Lower lobe of right lung (tissue), 2 donors: ENCODE measurements around the gene IDUA. TPM values are rescaled to one million over a fixed set of nuclear protein-coding genes. Genes with fewer than 3 reads are reported as not detected.
"Not testable (repeated sequence)": the region's sequence is repeated elsewhere in the genome, so short reads cannot be mapped to it uniquely, and the experiment has no call there.

ENCODE experiments used
- ATAC-seq, 2 donors: fragments of 200-7000 bp; cut with Tn5 transposase; one replicate each; pipeline ENCODE4 v1.9.1; 2020 to 2022; ENCODE audit warnings: mild to moderate bottlenecking in 2 of 2, moderate library complexity in 2 of 2
- DNase-seq: peaks from one replicate; pipeline ENCODE4 v3.0.0-alpha.2; 2020
- H3K27ac ChIP-seq: fragments of 200-600 bp; one replicate; pipeline ENCODE4 v1.8.0; 2022
- H3K27me3 ChIP-seq: fragments of 200-600 bp; one replicate; pipeline ENCODE4 v1.8.0; 2022; ENCODE audit warnings: low read depth
- H3K36me3 ChIP-seq: fragments of 200-600 bp; one replicate; pipeline ENCODE4 v1.8.0; 2022; ENCODE audit warnings: mild to moderate bottlenecking
- H3K4me1 ChIP-seq: fragments of 200-600 bp; one replicate; pipeline ENCODE4 v1.8.0; 2022
- H3K4me3 ChIP-seq: fragments of 200-600 bp; one replicate; pipeline ENCODE4 v1.8.0; 2022; ENCODE audit warnings: mild to moderate bottlenecking
- H3K9me3 ChIP-seq: fragments of 200-600 bp; one replicate; pipeline ENCODE4 v1.8.0; 2022
- intact Hi-C: fragments of 100-400 bp; cut with DNase I; formaldehyde crosslinking; loops from one replicate; pipeline ENCODE4 v1.11.0; 2022
- total RNA-seq: library from RNA; stranded (reverse); fragmentation: NEBNext Ultra II Directional; extraction: Animal tissue kit (Norgen Biotek cat#: 25700); gene quantifications from one replicate; pipeline ENCODE4 v1.2.1, GENCODE V29; 2021
- TF ChIP-seq, protein P1 (sequence below): fragments of 200-600 bp; IDR thresholded peaks from one replicate; pipeline ENCODE4 v1.8.0; 2022; ENCODE audit warnings: antibody characterized with exemption, mild to moderate bottlenecking
- donor health status: DM: no; HTN: yes; CAD: no; lungs with severe emphysema.

IDUA gene
- total RNA-seq, 1 donor from 2014 or later: 46.0 TPM

GRCh38 chr4:972651-973424, 14.0 kb upstream of the IDUA start:
- TF ChIP-seq, protein P1, sequence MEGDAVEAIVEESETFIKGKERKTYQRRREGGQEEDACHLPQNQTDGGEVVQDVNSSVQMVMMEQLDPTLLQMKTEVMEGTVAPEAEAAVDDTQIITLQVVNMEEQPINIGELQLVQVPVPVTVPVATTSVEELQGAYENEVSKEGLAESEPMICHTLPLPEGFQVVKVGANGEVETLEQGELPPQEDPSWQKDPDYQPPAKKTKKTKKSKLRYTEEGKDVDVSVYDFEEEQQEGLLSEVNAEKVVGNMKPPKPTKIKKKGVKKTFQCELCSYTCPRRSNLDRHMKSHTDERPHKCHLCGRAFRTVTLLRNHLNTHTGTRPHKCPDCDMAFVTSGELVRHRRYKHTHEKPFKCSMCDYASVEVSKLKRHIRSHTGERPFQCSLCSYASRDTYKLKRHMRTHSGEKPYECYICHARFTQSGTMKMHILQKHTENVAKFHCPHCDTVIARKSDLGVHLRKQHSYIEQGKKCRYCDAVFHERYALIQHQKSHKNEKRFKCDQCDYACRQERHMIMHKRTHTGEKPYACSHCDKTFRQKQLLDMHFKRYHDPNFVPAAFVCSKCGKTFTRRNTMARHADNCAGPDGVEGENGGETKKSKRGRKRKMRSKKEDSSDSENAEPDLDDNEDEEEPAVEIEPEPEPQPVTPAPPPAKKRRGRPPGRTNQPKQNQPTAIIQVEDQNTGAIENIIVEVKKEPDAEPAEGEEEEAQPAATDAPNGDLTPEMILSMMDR: no peak
- Histone ChIP-seq H3K27ac (no peak overlapping the region), H3K4me1 (peaks cover 32% of the 10 kb centered on the region), H3K36me3 (no peaks in the 10 kb centered on the region), H3K4me3 (peak overlapping the region; percentile 88), H3K27me3 (no peaks in the 10 kb centered on the region), H3K9me3 (no peaks in the 10 kb centered on the region)
- peak; percentile 25 to 57 for ATAC-seq
- intact Hi-C loops: no loop called here
- peak; percentile 72 for DNase-seq

DNA sequence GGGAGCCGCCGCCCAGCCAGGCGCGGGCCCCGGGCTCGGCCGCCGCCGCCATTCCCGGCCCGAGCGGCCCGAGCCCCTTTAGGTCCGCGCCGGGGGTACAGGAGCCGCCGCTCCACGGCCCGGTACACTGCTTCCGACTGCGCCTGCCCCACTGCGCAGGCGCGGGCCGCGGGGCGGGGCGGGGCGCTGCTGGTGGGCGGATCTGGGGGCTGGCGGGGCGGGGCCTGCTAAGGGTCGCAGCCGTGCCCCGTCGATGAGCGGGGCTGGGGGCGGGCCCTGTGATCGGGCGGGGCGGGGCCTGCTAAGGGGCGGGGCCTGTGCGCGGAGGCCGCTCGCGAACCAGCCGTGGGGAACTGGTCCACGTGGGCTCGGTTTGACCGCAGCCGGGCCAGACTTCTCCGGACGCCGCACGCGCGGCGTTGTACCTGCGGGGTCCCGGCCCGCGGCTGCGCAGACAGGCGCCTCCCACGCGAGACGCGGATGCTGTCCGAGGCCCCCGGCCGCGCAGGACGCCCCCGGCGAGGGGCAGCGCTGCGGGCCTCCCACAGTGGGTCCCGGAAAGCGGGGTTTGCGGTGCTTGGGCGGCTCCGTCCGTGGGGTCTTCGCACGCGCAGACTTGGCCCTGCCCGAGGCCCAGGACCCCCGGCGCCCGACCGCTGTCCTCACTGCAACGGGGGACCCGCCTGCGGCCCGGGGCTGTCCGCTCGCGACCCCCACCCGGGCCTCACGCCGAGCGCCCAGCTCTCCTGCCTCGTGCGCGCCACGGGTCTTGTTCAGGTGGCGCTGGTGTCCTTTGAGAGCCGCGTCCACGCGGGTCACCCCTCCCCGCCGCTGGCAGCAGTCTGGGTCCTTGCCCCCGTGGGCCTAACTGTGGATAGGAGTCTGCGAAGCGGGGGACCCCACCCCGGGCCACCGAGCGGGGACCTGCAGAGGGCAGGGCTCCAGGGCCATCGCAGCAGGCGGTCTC, 13.1 kb upstream of the IDUA start, which contains the start of gene DGKQ:
DGKQ (minus strand) TSS at position 139 of the 967 bp plus-strand sequence; CDS start at position 52, 87 bp downstream.
- TF ChIP-seq, protein P1: no peak
- no peak within 1 kb of the TSS for H3K27ac ChIP-seq
- H3K27me3 ChIP-seq: no peaks in the 10 kb centered on the region
- no peaks in the 10 kb centered on the region for H3K9me3 ChIP-seq
- no peaks in the 10 kb centered on the region for H3K36me3 ChIP-seq
- DNase-seq: peak; percentile 91
- ATAC-seq: peak; percentile 97 to 98
- H3K4me3 ChIP-seq: peak within 1 kb of the TSS; percentile 88
- intact Hi-C loops: no loop called here
- peaks cover 34% of the 10 kb centered on the region for H3K4me1 ChIP-seq

GRCh38 chr4:974668-975067, 12.2 kb upstream of the IDUA start:
- no peak for DNase-seq
- no peak overlapping the region for H3K27ac ChIP-seq
- TF ChIP-seq, protein P1: no peak
- no peaks in the 10 kb centered on the region for H3K27me3 ChIP-seq
- peaks cover 44% of the 10 kb centered on the region for H3K4me1 ChIP-seq
- no peaks in the 10 kb centered on the region for H3K36me3 ChIP-seq
- intact Hi-C loops: no loop called here
- no peak for ATAC-seq
- no peaks in the 10 kb centered on the region for H3K9me3 ChIP-seq
- H3K4me3 ChIP-seq: no peak overlapping the region

DNA sequence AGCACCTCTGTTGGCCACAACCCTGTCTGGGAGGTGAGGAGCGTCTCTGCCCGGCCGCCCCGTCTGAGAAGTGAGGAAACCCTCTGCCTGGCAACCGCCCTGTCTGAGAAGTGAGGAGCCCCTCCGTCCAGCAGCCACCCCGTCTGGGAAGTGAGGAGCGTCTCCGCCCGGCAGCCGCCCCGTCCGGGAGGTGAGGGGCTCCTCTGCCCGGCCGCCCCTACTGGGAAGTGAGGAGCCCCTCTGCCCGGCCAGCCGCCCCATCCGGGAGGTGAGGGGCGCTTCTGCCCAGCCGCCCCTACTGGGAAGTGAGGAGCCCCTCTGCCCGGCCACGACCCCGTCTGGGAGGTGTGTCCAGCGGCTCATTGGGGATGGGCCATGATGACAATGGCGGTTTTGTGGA, 10.8 kb upstream of the IDUA start:
- ATAC-seq, H3K36me3 ChIP-seq, DNase-seq, H3K27me3 ChIP-seq, intact Hi-C loops, H3K4me3 ChIP-seq, H3K27ac ChIP-seq, H3K9me3 ChIP-seq: not testable (repeated sequence)
- peaks cover 38% of the 10 kb centered on the region for H3K4me1 ChIP-seq

GRCh38 chr4:978957-979701, 7.7 kb upstream of the IDUA start:
- H3K27ac ChIP-seq: no peak overlapping the region
- DNase-seq (no peak), ATAC-seq (peak; percentile 50 to 64)
- no peaks in the 10 kb centered on the region for H3K27me3 ChIP-seq
- TF ChIP-seq, protein P1: no peak
- peaks cover 13% of the 10 kb centered on the region for H3K4me1 ChIP-seq
- H3K4me3 ChIP-seq: no peak overlapping the region
- intact Hi-C loops: no loop called here
- H3K36me3 ChIP-seq: no peaks in the 10 kb centered on the region
- no peaks in the 10 kb centered on the region for H3K9me3 ChIP-seq
